ENCODE results near the gene SLC8B1. TPM values are rescaled to one million over a fixed set of nuclear protein-coding genes. Genes with fewer than 3 reads are reported as not detected.

Gene SLC8B1
- total RNA-seq, 1 donor from 2014 or later: 3.0 TPM

GRCh38 chr12:113365639-113366395 is 30.9 kb upstream of the SLC8B1 start:
- peaks cover 3% of the 10 kb centered on the region for H3K4me1 Mint-ChIP-seq
- no peaks in the 10 kb centered on the region for H3K9me3 Mint-ChIP-seq
- TF ChIP-seq EZH2 (IDR thresholded peaks at IDR 0.05) (no peak), CTCF (IDR thresholded peaks at IDR 0.05) (no peak), EZH2phosphoT487 (IDR thresholded peaks at IDR 0.05) (no peak)
- no peak overlapping the region for H3K4me3 Mint-ChIP-seq
- Histone ChIP-seq H3K79me2 (ENCODE audit: low read depth) (no peaks in the 10 kb centered on the region), H3K9ac (no peak overlapping the region), H3F3A (ENCODE audit: low read depth) (no peaks in the 10 kb centered on the region), H2AFZ (replicated peaks) (no peak overlapping the region), H3K4me3 (no peak overlapping the region), H3K9me3 (ENCODE audit: low read depth) (no peaks in the 10 kb centered on the region), H3K27ac (no peak overlapping the region), H3K4me1 (no peaks in the 10 kb centered on the region), H4K20me1 (ENCODE audit: low read depth) (peaks cover 3% of the 10 kb centered on the region), H3K27me3 (no peaks in the 10 kb centered on the region), H3K4me2 (no peak overlapping the region), H3K36me3 (no peaks in the 10 kb centered on the region)
- no peak for DNase-seq (ENCODE audit: low spot score)
- H3K36me3 Mint-ChIP-seq: peaks cover 5% of the 10 kb centered on the region
- no peak overlapping the region for H3K27ac Mint-ChIP-seq
- H3K27me3 Mint-ChIP-seq (ENCODE audit: insufficient read depth, low read depth): no peaks in the 10 kb centered on the region

- H3K9me3 ChIP-seq (ENCODE audit: low read depth): no peaks in the 10 kb centered on the region
- no peak overlapping the region for H3K4me3 Mint-ChIP-seq
- H3K36me3 Mint-ChIP-seq: peaks cover 5% of the 10 kb centered on the region
- no peak overlapping the region for H3K27ac ChIP-seq
- H2AFZ ChIP-seq (replicated peaks): no peak overlapping the region
- peaks cover 8% of the 10 kb centered on the region for H3K4me1 Mint-ChIP-seq
- no peak for DNase-seq (ENCODE audit: low spot score)
- no peaks in the 10 kb centered on the region for H3F3A ChIP-seq (ENCODE audit: low read depth)
- no peak overlapping the region for H3K4me3 ChIP-seq
- no peak for TF ChIP-seq CTCF (IDR thresholded peaks at IDR 0.05)
- no peak for TF ChIP-seq EZH2phosphoT487 (IDR thresholded peaks at IDR 0.05)
- TF ChIP-seq EZH2 (IDR thresholded peaks at IDR 0.05): no peak
- H3K9me3 Mint-ChIP-seq: no peaks in the 10 kb centered on the region
- no peaks in the 10 kb centered on the region for H3K36me3 ChIP-seq
- H3K27me3 ChIP-seq: no peaks in the 10 kb centered on the region
- no peak overlapping the region for H3K4me2 ChIP-seq
- H3K27me3 Mint-ChIP-seq (ENCODE audit: insufficient read depth, low read depth): no peaks in the 10 kb centered on the region
- H4K20me1 ChIP-seq (ENCODE audit: low read depth): peaks cover 11% of the 10 kb centered on the region
- H3K27ac Mint-ChIP-seq: no peak overlapping the region
- peaks cover 3% of the 10 kb centered on the region for H3K79me2 ChIP-seq (ENCODE audit: low read depth)
- no peak overlapping the region for H3K9ac ChIP-seq
- no peaks in the 10 kb centered on the region for H3K4me1 ChIP-seq
These were observed 29.8 kb upstream of the SLC8B1 start for GRCh38 chr12:113364698-113365097.

GRCh38 chr12:113361574-113362370 is 26.9 kb upstream of the SLC8B1 start:
- no peak overlapping the region for H3K27ac Mint-ChIP-seq
- Histone ChIP-seq H3K27me3 (no peaks in the 10 kb centered on the region), H3K9ac (no peak overlapping the region), H3K4me1 (peaks cover 7% of the 10 kb centered on the region), H3K4me2 (no peak overlapping the region), H3K9me3 (ENCODE audit: low read depth) (no peaks in the 10 kb centered on the region), H3F3A (ENCODE audit: low read depth) (peaks cover 15% of the 10 kb centered on the region), H4K20me1 (ENCODE audit: low read depth) (peaks cover 19% of the 10 kb centered on the region), H3K79me2 (ENCODE audit: low read depth) (peaks cover 12% of the 10 kb centered on the region), H2AFZ (replicated peaks) (no peak overlapping the region), H3K36me3 (no peaks in the 10 kb centered on the region), H3K4me3 (no peak overlapping the region), H3K27ac (no peak overlapping the region)
- peaks cover 13% of the 10 kb centered on the region for H3K4me1 Mint-ChIP-seq
- TF ChIP-seq EZH2 (IDR thresholded peaks at IDR 0.05) (no peak), EZH2phosphoT487 (IDR thresholded peaks at IDR 0.05) (no peak), CTCF (IDR thresholded peaks at IDR 0.05) (no peak)
- no peaks in the 10 kb centered on the region for H3K9me3 Mint-ChIP-seq
- H3K36me3 Mint-ChIP-seq: no peaks in the 10 kb centered on the region
- DNase-seq (ENCODE audit: low spot score): no peak
- no peak overlapping the region for H3K4me3 Mint-ChIP-seq
- H3K27me3 Mint-ChIP-seq (ENCODE audit: insufficient read depth, low read depth): no peaks in the 10 kb centered on the region
